IgD-negative memory B cell (primary cell): ENCODE results near the gene ELAVL1. TPM values are rescaled to one million over a fixed set of nuclear protein-coding genes. Genes with fewer than 3 reads are reported as not detected.
"Not testable (repeated sequence)": the region's sequence is repeated elsewhere in the genome, so short reads cannot be mapped to it uniquely, and the experiment has no call there.

Experiments
- H3K27ac Mint-ChIP-seq, 3 donors: one replicate each; pipeline ENCODE4 v1.8.0; 2020 to 2022; ENCODE audit warnings: mild to moderate bottlenecking in 3 of 3, mixed read lengths in 3 of 3, moderate library complexity in 1 of 3
- H3K27me3 Mint-ChIP-seq: one replicate; pipeline ENCODE4 v1.8.0; 2021; ENCODE audit warnings: mixed read lengths
- H3K36me3 Mint-ChIP-seq: one replicate; pipeline ENCODE4 v1.8.0; 2020; ENCODE audit warnings: mild to moderate bottlenecking, mixed read lengths
- H3K4me1 Mint-ChIP-seq, 3 donors: one replicate each; pipeline ENCODE4 v1.8.0; 2020 to 2022; ENCODE audit warnings: mixed read lengths in 3 of 3, mild to moderate bottlenecking in 1 of 3
- H3K4me3 Mint-ChIP-seq, 4 donors: one replicate each; pipeline ENCODE4 v1.8.0; 2020 to 2022; ENCODE audit warnings: mild to moderate bottlenecking in 4 of 4, mixed read lengths in 4 of 4, moderate library complexity in 3 of 4
- H3K9me3 Mint-ChIP-seq, 3 donors: one replicate each; pipeline ENCODE4 v1.8.0; 2020 to 2021; ENCODE audit warnings: mixed read lengths in 3 of 3, mild to moderate bottlenecking in 1 of 3
- polyA plus RNA-seq: library from polyadenylated mRNA; unstranded; fragments of 300-500 nt; fragmentation: Illumina TruSeq; gene quantifications from one replicate; pipeline ENCODE4 v1.2.3, GENCODE V29; 2021

Gene ELAVL1
- polyA plus RNA-seq, 1 donor from 2014 or later = 49.3 TPM

DNA sequence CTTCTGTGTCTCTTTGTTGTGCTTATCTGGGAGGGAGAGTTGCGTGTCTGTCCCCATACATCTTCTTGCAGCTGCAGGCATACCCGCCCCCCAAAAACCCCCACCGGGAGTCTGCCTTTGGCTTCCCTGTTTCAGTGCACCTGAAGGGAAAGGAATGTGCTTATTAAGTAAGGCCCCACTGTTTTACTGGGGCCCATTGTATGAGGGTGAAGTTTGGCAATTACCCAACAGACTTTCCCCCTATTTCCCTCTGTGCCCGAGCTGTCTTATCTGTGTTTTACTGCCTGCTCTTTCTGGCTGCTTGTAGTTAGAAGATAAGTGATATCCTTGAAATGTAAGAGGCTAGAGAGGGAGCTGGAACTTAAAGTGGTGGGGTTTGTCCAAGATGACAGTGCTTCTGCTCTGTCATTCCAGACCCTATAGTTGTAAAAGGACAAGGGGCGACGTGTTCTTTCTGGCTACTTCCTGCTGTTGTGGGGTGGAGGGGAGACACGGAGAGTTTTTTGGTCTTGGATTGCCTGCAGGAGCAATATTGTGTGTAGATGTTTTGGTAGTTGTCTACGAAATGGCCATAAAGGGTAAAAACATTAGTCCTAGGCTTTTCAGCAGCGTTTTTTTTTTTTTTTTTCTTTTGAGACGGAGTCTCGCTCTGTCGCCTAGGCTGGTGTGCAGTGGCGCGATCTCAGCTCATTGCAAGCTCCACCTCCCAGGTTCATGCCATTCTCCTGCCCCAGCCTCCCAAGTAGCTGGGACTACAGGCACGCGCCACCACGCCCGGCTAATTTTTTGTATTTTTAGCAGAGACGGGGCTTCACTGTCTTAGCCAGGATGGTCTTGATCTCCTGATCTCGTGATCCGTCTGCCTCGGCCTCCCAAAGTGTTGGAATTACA is 28.1 kb upstream of the ELAVL1 start:
- H3K4me3 Mint-ChIP-seq, H3K4me1 Mint-ChIP-seq, H3K27ac Mint-ChIP-seq, H3K27me3 Mint-ChIP-seq, H3K9me3 Mint-ChIP-seq, H3K36me3 Mint-ChIP-seq: not testable (repeated sequence)

DNA sequence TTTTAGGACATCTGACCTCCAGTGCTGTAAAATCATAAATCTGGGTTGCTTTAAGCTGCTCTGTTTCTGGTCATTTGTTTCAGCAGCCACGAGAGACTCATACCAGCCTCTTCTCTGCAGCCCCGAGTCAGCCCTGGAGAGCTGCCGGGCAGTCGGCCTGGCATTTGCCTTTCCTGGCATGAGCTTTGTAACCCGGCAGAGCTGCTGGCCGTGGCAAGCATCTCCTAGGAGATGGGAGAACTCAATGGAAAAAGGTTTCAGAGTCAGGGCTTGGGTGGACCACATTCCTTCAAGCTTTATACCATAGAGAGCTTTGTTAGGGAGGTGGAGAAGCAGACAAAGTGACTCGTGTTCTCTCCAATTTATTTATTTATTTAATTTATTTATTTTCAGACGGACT is 25.5 kb upstream of the ELAVL1 start:
- Mint-ChIP-seq H3K27me3 (no peaks in the 10 kb centered on the region), H3K27ac (no peak overlapping the region), H3K9me3 (no peaks in the 10 kb centered on the region), H3K36me3 (no peaks in the 10 kb centered on the region), H3K4me3 (no peak overlapping the region), H3K4me1 (no peaks in the 10 kb centered on the region)

DNA sequence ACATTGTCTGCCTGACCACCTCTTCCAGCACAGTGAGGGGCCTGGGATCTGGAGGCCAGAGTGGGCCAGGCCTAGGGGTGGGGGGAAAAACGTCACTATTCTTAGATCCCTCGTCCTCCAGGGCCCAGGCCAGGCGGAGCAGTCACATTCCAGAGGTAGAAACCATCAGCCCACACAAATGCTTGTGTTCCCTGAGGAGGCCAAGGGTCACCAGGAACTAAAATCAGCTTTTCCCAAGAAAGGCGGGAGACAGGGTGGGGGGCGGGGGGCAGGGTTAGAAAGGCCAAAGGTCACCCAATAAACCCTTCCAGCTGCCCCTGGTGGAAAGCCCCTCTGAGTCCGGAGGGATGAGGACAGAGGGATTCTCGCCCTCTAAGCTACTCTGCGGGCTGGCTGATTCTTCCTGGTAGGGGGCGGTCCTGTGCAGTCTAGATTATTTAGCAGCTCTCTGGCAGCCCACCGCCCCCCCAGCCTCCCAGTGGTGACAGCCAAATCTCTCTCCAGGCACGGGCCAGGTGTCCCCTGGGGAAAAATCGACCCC is 23.6 kb upstream of the ELAVL1 start:
- H3K36me3 Mint-ChIP-seq = no peaks in the 10 kb centered on the region
- no peak overlapping the region for H3K27ac Mint-ChIP-seq
- no peaks in the 10 kb centered on the region for H3K27me3 Mint-ChIP-seq
- H3K4me1 Mint-ChIP-seq = no peaks in the 10 kb centered on the region
- no peaks in the 10 kb centered on the region for H3K9me3 Mint-ChIP-seq
- H3K4me3 Mint-ChIP-seq = no peak overlapping the region

DNA sequence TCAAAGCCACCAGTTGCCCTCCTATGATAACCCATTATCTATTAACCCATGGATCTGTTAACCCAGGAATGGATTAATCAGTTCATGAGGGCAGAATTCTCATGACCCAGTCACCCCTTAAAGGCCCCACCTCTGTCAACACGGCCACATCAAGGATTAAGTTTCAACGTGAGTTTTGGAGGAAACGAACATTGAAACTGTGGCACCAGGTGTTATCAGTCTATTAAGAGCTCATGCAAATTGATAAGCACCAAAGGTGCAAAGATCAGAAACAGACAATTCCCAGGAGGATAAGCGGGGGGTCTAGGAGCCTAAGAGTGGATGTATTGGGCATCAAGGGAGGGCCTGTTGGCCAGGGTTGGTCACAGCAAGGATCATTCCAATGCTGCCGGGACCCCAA is 19.9 kb upstream of the ELAVL1 start:
- Mint-ChIP-seq H3K9me3 (no peaks in the 10 kb centered on the region), H3K36me3 (no peaks in the 10 kb centered on the region), H3K4me1 (no peaks in the 10 kb centered on the region), H3K27me3 (no peaks in the 10 kb centered on the region), H3K4me3 (peak overlapping the region in 1 of 4 donors; percentile 28), H3K27ac (peak overlapping the region in 1 of 3 donors; percentile 31)

DNA sequence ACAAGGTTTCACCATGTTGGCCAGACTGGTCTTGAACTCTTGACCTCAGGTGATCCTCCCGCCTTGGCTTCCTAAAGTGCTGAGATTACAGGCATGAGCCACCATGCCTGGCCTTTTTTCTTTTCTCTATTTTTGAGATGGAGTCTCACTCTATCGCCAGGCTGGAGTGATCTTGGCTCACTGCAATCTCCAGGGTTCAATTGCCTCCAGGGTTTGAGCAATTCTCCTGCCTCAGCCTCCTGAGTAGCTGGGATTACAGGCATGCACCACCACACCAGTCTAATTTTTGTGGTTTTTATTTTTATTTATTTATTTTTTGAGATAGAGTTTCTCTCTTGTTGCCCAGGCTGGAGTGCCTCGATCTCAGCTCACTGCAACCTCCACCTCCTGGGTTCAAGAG is 18.8 kb upstream of the ELAVL1 start:
- H3K4me3 Mint-ChIP-seq, H3K36me3 Mint-ChIP-seq, H3K9me3 Mint-ChIP-seq, H3K27me3 Mint-ChIP-seq, H3K4me1 Mint-ChIP-seq, H3K27ac Mint-ChIP-seq: not testable (repeated sequence)

DNA sequence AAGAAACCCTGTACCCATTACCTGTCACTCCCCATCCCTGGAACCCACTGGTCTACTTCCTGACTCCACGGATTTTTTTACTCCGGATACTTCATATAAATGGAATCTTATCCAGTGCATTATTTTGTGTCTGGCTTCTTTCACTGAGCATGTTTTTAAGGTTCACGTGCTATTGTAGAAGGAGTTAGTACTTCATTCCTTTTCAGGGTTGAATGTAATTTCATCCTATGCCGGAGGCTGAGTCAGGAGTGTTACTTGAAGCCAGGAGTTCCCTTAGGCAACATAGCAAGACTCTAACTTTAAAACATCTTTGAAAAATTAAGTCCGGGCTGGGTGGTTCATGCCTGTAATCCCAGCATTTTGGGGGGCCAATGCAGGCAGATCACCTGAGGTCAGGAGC is 17.9 kb upstream of the ELAVL1 start:
- no peak overlapping the region for H3K27ac Mint-ChIP-seq
- H3K36me3 Mint-ChIP-seq = no peaks in the 10 kb centered on the region
- no peaks in the 10 kb centered on the region for H3K9me3 Mint-ChIP-seq
- H3K27me3 Mint-ChIP-seq = no peaks in the 10 kb centered on the region
- H3K4me1 Mint-ChIP-seq = no peaks in the 10 kb centered on the region
- no peak overlapping the region for H3K4me3 Mint-ChIP-seq

DNA sequence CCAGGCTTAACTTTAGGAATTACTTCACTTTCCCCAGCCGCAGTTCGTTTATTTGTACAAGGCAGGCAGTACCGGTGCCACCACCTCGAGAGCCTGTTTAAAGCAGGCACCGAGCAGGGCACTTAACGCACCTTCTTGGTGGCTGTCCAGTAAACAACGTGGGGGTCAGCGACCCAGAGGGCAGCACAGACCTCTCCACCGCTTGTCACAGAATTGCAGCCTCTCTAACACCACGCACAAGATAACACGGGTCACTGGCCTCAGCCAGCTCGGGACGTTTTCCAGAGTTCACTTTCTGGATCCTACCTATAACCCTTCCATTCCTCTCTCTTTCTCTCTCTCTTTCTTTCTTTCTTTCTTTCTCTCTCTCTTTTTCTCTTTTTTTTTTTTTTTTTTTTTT is 16.8 kb upstream of the ELAVL1 start:
- no peaks in the 10 kb centered on the region for H3K36me3 Mint-ChIP-seq
- no peaks in the 10 kb centered on the region for H3K27me3 Mint-ChIP-seq
- peaks cover 2 to 7% (median 4%) of the 10 kb centered on the region in 3 donors for H3K4me1 Mint-ChIP-seq
- no peak overlapping the region for H3K27ac Mint-ChIP-seq
- no peaks in the 10 kb centered on the region for H3K9me3 Mint-ChIP-seq
- no peak overlapping the region for H3K4me3 Mint-ChIP-seq

DNA sequence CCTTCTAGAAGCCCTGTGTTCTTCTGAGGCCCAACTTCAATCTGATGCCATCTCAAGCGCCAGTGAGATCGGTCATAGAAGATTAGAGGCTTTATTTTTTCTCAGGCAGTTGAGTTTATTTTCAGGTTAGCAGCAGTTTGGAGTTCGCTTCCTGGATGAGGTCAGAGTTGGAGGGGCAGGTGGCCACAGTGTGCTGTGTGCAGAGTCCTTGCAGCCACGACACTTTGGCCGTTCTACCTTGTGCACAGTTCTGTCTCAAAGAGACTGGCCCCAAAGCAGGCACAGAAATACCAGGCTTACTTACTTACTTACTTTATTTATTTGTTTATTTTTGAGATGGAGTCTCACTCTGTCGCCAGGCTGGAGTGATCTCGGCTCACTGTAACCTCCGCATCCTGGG is 15.9 kb upstream of the ELAVL1 start:
- peaks cover 2 to 7% (median 4%) of the 10 kb centered on the region in 3 donors for H3K4me1 Mint-ChIP-seq
- H3K36me3 Mint-ChIP-seq = no peaks in the 10 kb centered on the region
- no peak overlapping the region for H3K27ac Mint-ChIP-seq
- H3K4me3 Mint-ChIP-seq = no peak overlapping the region
- H3K27me3 Mint-ChIP-seq = no peaks in the 10 kb centered on the region
- H3K9me3 Mint-ChIP-seq = no peaks in the 10 kb centered on the region

DNA sequence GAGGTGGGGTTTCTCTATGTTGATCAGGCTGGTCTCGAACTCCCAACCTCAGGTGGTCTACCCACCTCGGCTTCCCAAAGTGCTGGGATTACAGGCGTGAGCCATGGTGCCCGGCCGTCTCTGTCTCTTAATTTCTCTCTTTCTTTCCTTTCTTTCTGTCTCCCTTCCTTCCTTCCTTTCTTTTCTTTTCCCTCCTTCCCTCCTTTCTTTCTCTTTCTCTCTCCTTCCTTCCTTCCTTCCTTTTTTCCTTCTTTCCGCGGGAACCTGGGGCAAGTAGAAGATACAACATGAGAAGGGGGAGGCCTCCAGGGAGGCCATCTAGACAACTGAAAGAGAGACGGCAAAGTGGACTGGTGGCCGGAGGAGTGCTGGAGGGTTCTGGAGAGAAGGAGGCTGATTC is 15.2 kb upstream of the ELAVL1 start:
- Mint-ChIP-seq H3K4me3 (no peak overlapping the region), H3K9me3 (no peaks in the 10 kb centered on the region), H3K4me1 (peaks cover 2 to 7% (median 4%) of the 10 kb centered on the region in 3 donors), H3K27ac (no peak overlapping the region), H3K27me3 (no peaks in the 10 kb centered on the region), H3K36me3 (no peaks in the 10 kb centered on the region)

DNA sequence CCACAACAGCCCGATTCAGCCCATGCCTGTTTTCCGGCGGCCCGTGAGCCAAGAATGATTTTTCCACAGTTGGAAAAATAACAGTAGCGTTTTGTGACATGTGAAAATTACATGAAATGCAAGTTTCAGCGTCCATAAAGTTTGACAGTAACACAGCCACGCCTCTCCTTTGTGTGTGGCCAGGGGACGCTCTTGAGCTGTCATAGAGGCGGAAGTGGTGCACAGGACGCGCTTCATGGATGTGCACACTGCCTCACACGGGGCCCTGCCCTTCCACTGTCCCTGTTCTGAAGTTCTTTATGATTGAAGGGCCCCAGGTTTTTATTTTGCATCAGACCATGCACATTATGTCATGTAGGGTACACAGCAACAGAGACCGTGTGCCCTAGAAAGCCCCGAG is 12.4 kb upstream of the ELAVL1 start:
- peaks cover 2 to 7% (median 4%) of the 10 kb centered on the region in 3 donors for H3K4me1 Mint-ChIP-seq
- H3K9me3 Mint-ChIP-seq = no peaks in the 10 kb centered on the region
- no peaks in the 10 kb centered on the region for H3K36me3 Mint-ChIP-seq
- H3K27me3 Mint-ChIP-seq = no peaks in the 10 kb centered on the region
- H3K27ac Mint-ChIP-seq = no peak overlapping the region
- H3K4me3 Mint-ChIP-seq = no peak overlapping the region

DNA sequence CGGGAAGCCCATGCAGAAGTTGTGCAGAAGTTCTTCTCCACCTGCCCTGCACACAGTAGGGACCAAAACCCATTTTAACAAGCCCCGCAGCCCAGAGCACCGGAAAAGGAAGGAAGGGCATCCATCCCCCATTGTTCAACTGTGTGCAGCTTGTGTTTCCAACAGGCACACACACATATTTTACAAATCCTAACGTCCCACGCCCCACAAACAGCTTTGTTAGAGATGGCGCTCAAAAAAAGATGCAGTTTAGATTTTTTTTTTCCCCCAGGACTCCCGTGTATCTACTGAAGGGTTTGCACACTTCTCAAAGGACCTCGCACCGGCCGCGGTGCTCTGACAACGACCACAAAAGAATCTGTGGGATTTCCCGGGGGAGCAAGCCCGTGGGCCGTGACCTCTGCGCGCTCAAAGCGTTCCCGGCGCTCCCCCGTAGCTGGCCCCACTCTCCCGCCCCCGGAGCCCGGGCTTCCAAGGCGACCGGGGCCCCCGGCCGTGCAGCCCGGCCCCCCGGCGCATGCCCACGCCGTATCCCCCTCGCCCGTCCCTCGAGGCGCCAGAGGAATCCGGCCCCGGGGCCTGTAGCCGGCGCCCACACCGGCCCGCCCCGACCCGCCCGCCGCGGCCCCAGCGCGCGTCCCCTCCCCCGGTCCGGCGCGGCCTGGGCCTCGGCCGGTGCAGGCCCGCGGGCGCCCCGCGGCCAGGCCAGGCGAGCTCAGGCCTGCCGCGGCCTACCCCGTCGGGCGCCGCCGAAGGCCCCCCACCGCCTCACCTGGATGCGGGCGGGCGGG is 523 bp downstream of the ELAVL1 start:
- H3K27me3 Mint-ChIP-seq = no peaks in the 10 kb centered on the region
- peak overlapping the region; percentile 81 to 98 (median 91) for H3K4me3 Mint-ChIP-seq
- no peaks in the 10 kb centered on the region for H3K36me3 Mint-ChIP-seq
- no peaks in the 10 kb centered on the region for H3K9me3 Mint-ChIP-seq
- peaks cover 27 to 38% (median 32%) of the 10 kb centered on the region in 3 donors for H3K4me1 Mint-ChIP-seq
- H3K27ac Mint-ChIP-seq = peak overlapping the region; percentile 52 to 94 (median 92)

DNA sequence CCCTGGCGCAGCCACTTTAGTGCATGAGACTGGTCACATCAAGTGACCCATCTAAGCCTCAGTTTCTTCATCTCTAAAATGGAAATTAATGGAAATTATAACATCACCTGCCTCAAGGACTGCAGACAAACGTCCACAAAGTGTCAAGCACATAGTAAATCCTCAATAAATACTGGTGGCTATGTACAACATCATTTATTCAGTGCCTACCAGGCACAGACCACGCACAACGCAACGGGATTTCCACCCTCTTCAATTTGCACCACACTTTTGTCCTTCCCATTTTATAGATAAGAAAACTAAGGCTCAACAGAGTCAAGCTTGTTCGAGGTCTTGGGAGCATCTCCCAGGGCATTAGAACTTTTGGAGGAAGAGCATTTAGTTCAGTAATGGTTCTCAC is 1.4 kb downstream of the ELAVL1 start:
- H3K9me3 Mint-ChIP-seq = no peaks in the 10 kb centered on the region
- peak overlapping the region; percentile 81 to 98 (median 91) for H3K4me3 Mint-ChIP-seq
- no peaks in the 10 kb centered on the region for H3K36me3 Mint-ChIP-seq
- H3K4me1 Mint-ChIP-seq = peaks cover 27 to 40% (median 32%) of the 10 kb centered on the region in 3 donors
- H3K27me3 Mint-ChIP-seq = no peaks in the 10 kb centered on the region
- H3K27ac Mint-ChIP-seq = peak overlapping the region; percentile 46 to 94 (median 52)

DNA sequence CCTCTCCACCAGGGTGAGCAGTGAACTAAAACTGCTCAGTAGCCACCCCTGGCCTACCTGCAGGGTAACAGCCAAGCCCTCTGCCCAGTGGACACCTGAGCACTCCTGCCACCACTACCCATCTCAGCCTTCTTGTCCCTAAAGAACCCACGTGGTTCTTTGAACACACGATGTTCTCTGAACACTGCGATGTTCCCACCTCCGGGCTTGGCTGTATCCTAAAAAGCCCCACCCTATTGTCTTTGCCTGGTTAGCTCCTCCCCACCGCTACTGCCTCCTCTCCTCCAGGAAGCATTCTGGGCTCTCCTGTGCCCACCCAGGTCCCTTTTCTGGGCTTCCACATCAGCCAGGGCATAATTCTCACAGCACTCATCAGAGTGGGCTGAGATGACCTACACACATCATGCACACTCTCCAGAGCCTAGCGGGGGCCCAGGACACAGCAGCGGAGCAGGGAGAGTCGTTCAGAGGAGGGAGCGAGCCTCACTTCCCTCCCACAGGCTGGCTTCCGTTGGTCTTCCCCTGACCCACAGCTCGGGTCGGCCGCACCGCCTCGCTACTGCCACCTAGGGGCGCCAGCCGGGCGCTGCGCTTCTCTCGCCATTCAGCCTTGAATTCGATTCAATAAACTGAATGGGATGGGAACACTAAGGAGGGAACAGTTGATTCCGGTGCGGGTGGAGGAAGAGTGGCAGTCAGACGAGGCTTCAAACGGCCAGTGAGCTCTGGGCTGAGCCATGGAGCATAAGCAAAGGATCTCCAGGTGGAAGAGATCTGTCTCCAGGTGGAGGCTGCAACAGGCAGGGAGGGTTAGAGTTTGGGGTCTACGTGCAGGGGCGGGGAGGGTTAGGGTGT is 3.2 kb downstream of the ELAVL1 start:
- H3K36me3 Mint-ChIP-seq = no peaks in the 10 kb centered on the region
- H3K27ac Mint-ChIP-seq = peak overlapping the region; percentile 82 to 92 (median 90)
- H3K4me3 Mint-ChIP-seq = peak overlapping the region; percentile 70 to 97 (median 86)
- H3K9me3 Mint-ChIP-seq = no peaks in the 10 kb centered on the region
- H3K27me3 Mint-ChIP-seq = no peaks in the 10 kb centered on the region
- peaks cover 39 to 52% (median 41%) of the 10 kb centered on the region in 3 donors for H3K4me1 Mint-ChIP-seq

DNA sequence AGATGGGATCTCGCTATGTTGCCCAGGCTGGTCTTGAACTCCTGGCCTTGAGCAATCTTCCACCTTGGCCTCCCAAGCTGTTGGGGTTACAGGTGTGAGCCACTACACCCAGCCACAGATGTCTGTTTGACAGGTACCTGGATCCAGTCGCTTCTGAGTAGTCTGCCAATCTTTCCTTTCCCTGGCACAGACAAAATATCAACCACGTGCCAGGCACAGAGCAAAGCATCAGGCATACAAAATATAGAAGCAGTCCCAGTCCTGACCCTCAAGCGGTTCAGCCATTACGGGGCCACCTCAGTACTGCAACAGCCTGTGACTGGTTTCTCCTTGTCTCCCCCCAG is 3.8 kb downstream of the ELAVL1 start:
- Mint-ChIP-seq H3K27ac (peak overlapping the region in 2 of 3 donors; percentile 82 to 90), H3K4me3 (peak overlapping the region in 3 of 4 donors; percentile 70 to 97 (median 81)), H3K36me3 (no peaks in the 10 kb centered on the region), H3K4me1 (peaks cover 45 to 58% (median 47%) of the 10 kb centered on the region in 3 donors), H3K9me3 (no peaks in the 10 kb centered on the region), H3K27me3 (no peaks in the 10 kb centered on the region)
